HG03097 (cell line): ENCODE measurements around the gene ZFP36.

Experiments
- ATAC-seq: cut with Tn5 transposase; IDR thresholded peaks from one replicate; pipeline ENCODE4 v1.9.1; 2021; ENCODE audit not compliant: unreplicated experiment, low FRiP score

The ZFP36 gene

GRCh38 chr19:39415111-39416046, 8.7 kb downstream of the ZFP36 start:
- no peak for ATAC-seq

- no peak for ATAC-seq
Observed at GRCh38 chr19:39416152-39417120, 9.8 kb downstream of the ZFP36 start.

- no peak for ATAC-seq
Observed at GRCh38 chr19:39417463-39418181, 11.0 kb downstream of the ZFP36 start.

GRCh38 chr19:39419003-39419402, 12.4 kb downstream of the ZFP36 start:
- no peak for ATAC-seq

GRCh38 chr19:39420769-39421168, 14.1 kb downstream of the ZFP36 start:
- no peak for ATAC-seq

- no peak for ATAC-seq
Observed at GRCh38 chr19:39422020-39422419, 15.4 kb downstream of the ZFP36 start.

GRCh38 chr19:39423258-39424086, 16.8 kb downstream of the ZFP36 start:
- ATAC-seq = no peak

- ATAC-seq = no peak
Observed at GRCh38 chr19:39424934-39425333, 18.3 kb downstream of the ZFP36 start.

GRCh38 chr19:39425744-39426143, 19.1 kb downstream of the ZFP36 start:
- no peak for ATAC-seq

- no peak for ATAC-seq
Observed at GRCh38 chr19:39426170-39426569, 19.5 kb downstream of the ZFP36 start.

GRCh38 chr19:39427707-39428106, 21.1 kb downstream of the ZFP36 start:
- no peak for ATAC-seq

- ATAC-seq = no peak
Observed at GRCh38 chr19:39428283-39429112, 21.9 kb downstream of the ZFP36 start.

GRCh38 chr19:39430675-39431593, 24.3 kb downstream of the ZFP36 start:
- no peak for ATAC-seq

- no peak for ATAC-seq
Observed at GRCh38 chr19:39432677-39433025, 26.0 kb downstream of the ZFP36 start.

- ATAC-seq = no peak
Observed at GRCh38 chr19:39433480-39434079, 26.9 kb downstream of the ZFP36 start.

- no peak for ATAC-seq
Observed at GRCh38 chr19:39434123-39435076, 27.8 kb downstream of the ZFP36 start.
